Measurements from ENCODE around the gene MYH6. TPM values are rescaled to one million over a fixed set of nuclear protein-coding genes. Genes with fewer than 3 reads are reported as not detected.
"Not testable (repeated sequence)": the region's sequence is repeated elsewhere in the genome, so short reads cannot be mapped to it uniquely, and the experiment has no call there.

Gene MYH6
- total RNA-seq, 1 donor from 2014 or later, result not detected

DNA sequence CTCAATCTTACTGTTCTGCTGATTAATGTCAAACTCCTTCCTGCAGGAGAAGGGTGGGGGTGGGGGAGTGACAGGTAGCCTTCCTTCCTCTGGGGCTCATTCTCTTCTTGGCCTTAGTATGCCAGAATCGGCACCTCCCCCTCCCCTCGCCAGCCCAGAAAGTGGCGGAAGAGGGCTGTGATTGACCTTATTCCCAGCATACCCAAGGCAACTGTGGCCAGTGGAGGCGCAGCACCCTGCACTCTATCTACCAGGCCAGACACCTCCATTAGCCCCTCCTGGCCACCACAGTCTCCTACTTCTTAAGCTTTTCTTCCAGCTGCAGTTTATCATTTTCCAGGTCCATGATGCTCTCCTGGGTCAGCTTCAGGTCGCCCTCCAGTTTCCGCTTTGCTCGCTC is 15.5 kb downstream of the MYH6 start:
- intact Hi-C loops (cut with DNase I), result no loop called here
- TF ChIP-seq, protein P1, sequence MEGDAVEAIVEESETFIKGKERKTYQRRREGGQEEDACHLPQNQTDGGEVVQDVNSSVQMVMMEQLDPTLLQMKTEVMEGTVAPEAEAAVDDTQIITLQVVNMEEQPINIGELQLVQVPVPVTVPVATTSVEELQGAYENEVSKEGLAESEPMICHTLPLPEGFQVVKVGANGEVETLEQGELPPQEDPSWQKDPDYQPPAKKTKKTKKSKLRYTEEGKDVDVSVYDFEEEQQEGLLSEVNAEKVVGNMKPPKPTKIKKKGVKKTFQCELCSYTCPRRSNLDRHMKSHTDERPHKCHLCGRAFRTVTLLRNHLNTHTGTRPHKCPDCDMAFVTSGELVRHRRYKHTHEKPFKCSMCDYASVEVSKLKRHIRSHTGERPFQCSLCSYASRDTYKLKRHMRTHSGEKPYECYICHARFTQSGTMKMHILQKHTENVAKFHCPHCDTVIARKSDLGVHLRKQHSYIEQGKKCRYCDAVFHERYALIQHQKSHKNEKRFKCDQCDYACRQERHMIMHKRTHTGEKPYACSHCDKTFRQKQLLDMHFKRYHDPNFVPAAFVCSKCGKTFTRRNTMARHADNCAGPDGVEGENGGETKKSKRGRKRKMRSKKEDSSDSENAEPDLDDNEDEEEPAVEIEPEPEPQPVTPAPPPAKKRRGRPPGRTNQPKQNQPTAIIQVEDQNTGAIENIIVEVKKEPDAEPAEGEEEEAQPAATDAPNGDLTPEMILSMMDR (IDR thresholded peaks at IDR 0.05), result no peak
- TF ChIP-seq POLR2AphosphoS5 (IDR thresholded peaks at IDR 0.05; ENCODE audit: insufficient read depth in 1 of 2, low read depth in 1 of 2), result no peak
- no peak for TF ChIP-seq POLR2A (IDR thresholded peaks at IDR 0.05)
- DNase-seq (ENCODE audit: extremely low spot score in 2 of 2), result no peak

DNA sequence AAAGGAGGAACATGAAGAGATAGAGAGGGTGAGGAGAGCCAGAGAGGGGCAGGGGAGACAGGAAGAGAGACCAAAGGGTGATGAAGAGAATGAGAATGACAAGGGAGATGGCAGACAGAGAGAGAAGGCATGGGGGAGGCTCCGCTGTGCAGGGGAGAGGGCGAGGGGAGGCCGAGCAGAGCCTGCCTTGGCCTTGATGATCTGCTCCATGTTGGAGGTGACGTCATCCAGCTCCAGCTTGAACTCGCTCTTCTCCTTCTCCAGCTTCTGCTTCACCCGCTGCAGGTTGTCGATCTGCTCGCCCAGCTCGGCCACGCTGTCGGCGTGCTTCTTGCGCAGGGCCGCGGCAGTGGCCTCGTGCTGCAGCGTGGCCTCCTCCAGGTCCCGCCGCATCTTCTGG is 18.2 kb downstream of the MYH6 start:
- H3K9me3 ChIP-seq; H3K4me3 ChIP-seq; H3K4me1 ChIP-seq; DNase-seq (ENCODE audit: extremely low spot score in 2 of 2); H3K27me3 ChIP-seq; intact Hi-C loops (cut with DNase I); H3K36me3 ChIP-seq; H3K27ac ChIP-seq: not testable (repeated sequence)

More for the DNA sequence above, 15.5 kb downstream of the MYH6 start:
- no peaks in the 10 kb centered on the region for H3K4me1 ChIP-seq
- no peaks in the 10 kb centered on the region for H3K27me3 ChIP-seq
- H3K27ac ChIP-seq, result no peak overlapping the region
- no peak overlapping the region for H3K4me3 ChIP-seq
- no peaks in the 10 kb centered on the region for H3K36me3 ChIP-seq
- H3K9me3 ChIP-seq, result no peaks in the 10 kb centered on the region

DNA sequence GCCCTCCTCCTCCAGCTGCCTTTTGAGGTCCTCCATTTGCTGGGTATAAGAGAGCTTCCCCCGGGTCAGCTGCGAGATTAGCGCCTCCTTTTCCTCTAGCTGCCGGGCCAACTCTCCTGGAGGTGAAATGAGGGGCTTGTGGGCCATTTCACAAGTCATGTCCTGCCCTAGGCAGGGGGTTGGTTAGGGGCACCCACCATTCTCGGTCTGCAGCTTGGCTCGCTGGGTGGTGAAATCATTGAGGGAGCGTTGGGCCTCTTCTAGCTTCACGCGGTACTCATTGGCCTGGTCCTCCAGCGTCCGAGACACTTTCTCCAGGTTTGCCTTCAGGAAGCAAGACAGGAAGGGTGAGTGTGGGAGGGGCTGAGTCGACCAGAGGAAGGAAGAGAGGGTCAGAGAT is 18.7 kb downstream of the MYH6 start:
- Histone ChIP-seq H3K36me3 (no peaks in the 10 kb centered on the region), H3K27me3 (no peaks in the 10 kb centered on the region), H3K27ac (no peak overlapping the region), H3K9me3 (no peaks in the 10 kb centered on the region), H3K4me3 (no peak overlapping the region), H3K4me1 (no peaks in the 10 kb centered on the region)
- DNase-seq (ENCODE audit: extremely low spot score in 2 of 2), result no peak
- TF ChIP-seq, protein P1 (IDR thresholded peaks at IDR 0.05), result no peak
- TF ChIP-seq POLR2AphosphoS5 (IDR thresholded peaks at IDR 0.05; ENCODE audit: insufficient read depth in 1 of 2, low read depth in 1 of 2), result no peak
- TF ChIP-seq POLR2A (IDR thresholded peaks at IDR 0.05), result no peak
- intact Hi-C loops (cut with DNase I), result no loop called here

DNA sequence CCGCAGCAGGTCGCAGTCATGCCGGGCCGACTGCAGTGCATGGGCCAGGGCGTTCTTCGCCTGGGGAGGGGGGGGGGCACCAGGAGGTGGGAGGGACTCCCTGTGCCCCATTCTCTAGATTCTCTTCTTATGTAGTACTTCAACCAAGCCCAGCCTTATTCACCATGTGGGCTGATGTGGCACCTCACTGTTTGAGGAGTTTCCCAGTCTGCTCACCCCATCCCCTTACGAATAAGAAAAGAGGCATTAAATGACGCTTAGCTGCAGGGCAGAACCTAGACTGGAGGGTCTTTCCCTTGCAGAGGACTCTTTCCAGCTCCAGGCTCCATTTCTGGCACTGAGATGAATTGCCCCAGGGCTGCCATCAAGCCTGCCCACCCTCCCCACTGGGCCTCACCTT is 19.1 kb downstream of the MYH6 start:
- TF ChIP-seq, protein P1 (IDR thresholded peaks at IDR 0.05), result no peak
- TF ChIP-seq POLR2A (IDR thresholded peaks at IDR 0.05) (no peak), POLR2AphosphoS5 (IDR thresholded peaks at IDR 0.05; ENCODE audit: insufficient read depth in 1 of 2, low read depth in 1 of 2) (no peak)
- Histone ChIP-seq H3K27me3 (no peaks in the 10 kb centered on the region), H3K9me3 (no peaks in the 10 kb centered on the region), H3K4me1 (no peaks in the 10 kb centered on the region), H3K36me3 (no peaks in the 10 kb centered on the region), H3K4me3 (no peak overlapping the region), H3K27ac (no peak overlapping the region)
- intact Hi-C loops (cut with DNase I), result no loop called here
- DNase-seq (ENCODE audit: extremely low spot score in 2 of 2), result no peak

DNA sequence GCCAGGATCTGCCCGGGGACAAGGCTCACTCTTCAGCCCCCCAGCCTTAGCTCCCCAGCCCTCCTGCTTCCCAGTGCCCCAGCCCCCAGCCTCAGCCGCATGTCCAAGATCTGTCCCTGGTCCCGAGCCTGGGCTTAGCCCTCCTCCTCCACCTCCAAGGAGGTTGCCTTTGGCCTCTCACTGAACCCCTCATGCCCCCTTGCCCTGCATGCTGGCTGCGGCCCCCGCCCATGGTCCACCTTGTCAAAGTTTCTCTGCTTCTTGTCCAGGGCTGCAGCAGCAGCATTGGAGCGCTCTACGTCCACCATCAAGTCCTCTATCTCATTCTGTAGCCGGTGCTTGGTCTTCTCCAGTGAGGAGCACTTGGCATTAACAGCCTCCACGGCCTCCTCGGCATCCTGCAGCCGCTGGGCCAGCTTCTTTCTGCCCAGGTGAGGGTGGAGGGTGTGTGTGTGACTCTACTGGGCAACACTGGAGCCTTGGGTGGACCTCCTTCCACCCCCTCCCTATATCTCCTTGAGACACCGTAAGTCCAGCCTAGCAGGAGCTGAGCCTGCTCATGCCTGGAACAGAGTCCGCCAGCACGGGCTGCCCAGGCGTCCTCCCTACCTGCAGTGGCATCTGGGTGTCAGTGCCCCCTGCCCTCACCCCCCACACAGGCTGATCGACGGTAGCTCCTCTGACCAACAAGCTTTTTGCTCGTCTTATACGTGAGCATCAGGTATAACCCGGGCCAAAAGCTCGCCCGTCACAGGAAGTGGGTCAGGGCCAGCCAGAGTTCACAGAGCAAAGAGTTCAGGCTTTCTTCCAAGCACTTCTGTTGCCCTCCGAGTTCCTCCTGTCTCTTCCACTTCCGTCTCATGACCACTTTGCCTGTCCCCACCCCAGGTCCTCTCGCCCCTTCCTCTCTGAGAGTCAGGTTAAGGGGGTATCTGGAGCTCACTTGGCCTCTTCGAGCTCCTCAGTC is 19.9 kb downstream of the MYH6 start:
- no peak overlapping the region for H3K4me3 ChIP-seq
- H3K27ac ChIP-seq, result no peak overlapping the region
- no peaks in the 10 kb centered on the region for H3K27me3 ChIP-seq
- DNase-seq (ENCODE audit: extremely low spot score in 2 of 2), result no peak
- TF ChIP-seq, protein P1 (IDR thresholded peaks at IDR 0.05), result no peak
- TF ChIP-seq POLR2AphosphoS5 (IDR thresholded peaks at IDR 0.05; ENCODE audit: insufficient read depth in 1 of 2, low read depth in 1 of 2), result no peak
- TF ChIP-seq POLR2A (IDR thresholded peaks at IDR 0.05), result no peak
- intact Hi-C loops (cut with DNase I), result no loop called here
- H3K4me1 ChIP-seq, result no peaks in the 10 kb centered on the region
- H3K36me3 ChIP-seq, result no peaks in the 10 kb centered on the region
- H3K9me3 ChIP-seq, result no peaks in the 10 kb centered on the region
